HFFc6 (cell line): ENCODE measurements around the gene SLC27A5. TPM values are rescaled to one million over a fixed set of nuclear protein-coding genes. Genes with fewer than 3 reads are reported as not detected.

Experiments
- DNase-seq: peaks from one replicate; pipeline ENCODE4 v3.0.0-alpha.2; 2018
- H3K27ac Mint-ChIP-seq: 2 replicates; pipeline ENCODE4 v1.8.0; 2020; ENCODE audit warnings: mild to moderate bottlenecking, mixed read lengths
- H3K27me3 Mint-ChIP-seq: 2 replicates; pipeline ENCODE4 v1.8.0; 2021; ENCODE audit warnings: mild to moderate bottlenecking, moderate library complexity, mixed read lengths; ENCODE audit not compliant: insufficient read depth
- H3K36me3 Mint-ChIP-seq: 2 replicates; pipeline ENCODE4 v1.8.0; 2021; ENCODE audit warnings: low read depth, mixed read lengths
- H3K4me1 Mint-ChIP-seq: 2 replicates; pipeline ENCODE4 v1.8.0; 2020; ENCODE audit warnings: low read depth, mixed read lengths
- H3K4me3 Mint-ChIP-seq: 2 replicates; pipeline ENCODE4 v1.8.0; 2020; ENCODE audit warnings: mild to moderate bottlenecking, moderate library complexity, mixed read lengths
- H3K9me3 Mint-ChIP-seq: 2 replicates; pipeline ENCODE4 v1.8.0; 2020; ENCODE audit warnings: mild to moderate bottlenecking, mixed read lengths
- total RNA-seq, 6 experiments: library from RNA; stranded (reverse); fragmentation: NEBNext Ultra II Directional; extraction: Animal tissue kit (Norgen Biotek cat#: 25700); gene quantifications; 2 replicates in 1 of 6; 3 replicates in 5 of 6; pipeline ENCODE4 v1.2.3, GENCODE V29; 2021
- TF ChIP-seq, protein P1 (sequence below): fragments of 200-600 bp; sonication (generic); IDR thresholded peaks from 2 replicates; pipeline ENCODE4 v1.5.0; 2021; ENCODE audit warnings: antibody characterized with exemption, mild to moderate bottlenecking

SLC27A5 gene
- total RNA-seq, 6 experiments from 2014 or later = 2.0 to 5.7 (median 2.6) TPM

DNA sequence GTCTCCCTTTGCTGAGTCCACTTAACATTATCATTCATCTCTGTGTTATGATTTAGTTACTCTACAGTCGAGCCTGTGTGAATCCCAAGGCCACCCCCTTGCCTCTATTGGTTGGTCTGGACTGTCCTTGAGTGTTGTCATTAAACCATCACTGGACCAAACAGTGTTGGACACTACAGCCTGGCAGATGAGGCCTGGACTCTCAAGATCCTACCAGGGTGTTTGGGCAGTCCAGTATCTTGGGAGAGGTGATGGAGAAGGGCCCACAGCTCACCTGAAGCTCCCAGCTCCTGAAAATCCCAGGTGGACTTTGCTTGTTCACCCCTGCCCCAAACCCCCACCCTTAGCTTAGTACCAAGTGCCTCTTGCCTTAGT, 39.3 kb upstream of the SLC27A5 start:
- H3K9me3 Mint-ChIP-seq = no peaks in the 10 kb centered on the region
- no peak overlapping the region for H3K4me3 Mint-ChIP-seq
- H3K27me3 Mint-ChIP-seq = peaks cover 16% of the 10 kb centered on the region
- peaks cover 43% of the 10 kb centered on the region for H3K36me3 Mint-ChIP-seq
- H3K27ac Mint-ChIP-seq = no peak overlapping the region
- DNase-seq = no peak
- H3K4me1 Mint-ChIP-seq = peaks cover 46% of the 10 kb centered on the region
- TF ChIP-seq, protein P1, sequence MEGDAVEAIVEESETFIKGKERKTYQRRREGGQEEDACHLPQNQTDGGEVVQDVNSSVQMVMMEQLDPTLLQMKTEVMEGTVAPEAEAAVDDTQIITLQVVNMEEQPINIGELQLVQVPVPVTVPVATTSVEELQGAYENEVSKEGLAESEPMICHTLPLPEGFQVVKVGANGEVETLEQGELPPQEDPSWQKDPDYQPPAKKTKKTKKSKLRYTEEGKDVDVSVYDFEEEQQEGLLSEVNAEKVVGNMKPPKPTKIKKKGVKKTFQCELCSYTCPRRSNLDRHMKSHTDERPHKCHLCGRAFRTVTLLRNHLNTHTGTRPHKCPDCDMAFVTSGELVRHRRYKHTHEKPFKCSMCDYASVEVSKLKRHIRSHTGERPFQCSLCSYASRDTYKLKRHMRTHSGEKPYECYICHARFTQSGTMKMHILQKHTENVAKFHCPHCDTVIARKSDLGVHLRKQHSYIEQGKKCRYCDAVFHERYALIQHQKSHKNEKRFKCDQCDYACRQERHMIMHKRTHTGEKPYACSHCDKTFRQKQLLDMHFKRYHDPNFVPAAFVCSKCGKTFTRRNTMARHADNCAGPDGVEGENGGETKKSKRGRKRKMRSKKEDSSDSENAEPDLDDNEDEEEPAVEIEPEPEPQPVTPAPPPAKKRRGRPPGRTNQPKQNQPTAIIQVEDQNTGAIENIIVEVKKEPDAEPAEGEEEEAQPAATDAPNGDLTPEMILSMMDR = no peak

DNA sequence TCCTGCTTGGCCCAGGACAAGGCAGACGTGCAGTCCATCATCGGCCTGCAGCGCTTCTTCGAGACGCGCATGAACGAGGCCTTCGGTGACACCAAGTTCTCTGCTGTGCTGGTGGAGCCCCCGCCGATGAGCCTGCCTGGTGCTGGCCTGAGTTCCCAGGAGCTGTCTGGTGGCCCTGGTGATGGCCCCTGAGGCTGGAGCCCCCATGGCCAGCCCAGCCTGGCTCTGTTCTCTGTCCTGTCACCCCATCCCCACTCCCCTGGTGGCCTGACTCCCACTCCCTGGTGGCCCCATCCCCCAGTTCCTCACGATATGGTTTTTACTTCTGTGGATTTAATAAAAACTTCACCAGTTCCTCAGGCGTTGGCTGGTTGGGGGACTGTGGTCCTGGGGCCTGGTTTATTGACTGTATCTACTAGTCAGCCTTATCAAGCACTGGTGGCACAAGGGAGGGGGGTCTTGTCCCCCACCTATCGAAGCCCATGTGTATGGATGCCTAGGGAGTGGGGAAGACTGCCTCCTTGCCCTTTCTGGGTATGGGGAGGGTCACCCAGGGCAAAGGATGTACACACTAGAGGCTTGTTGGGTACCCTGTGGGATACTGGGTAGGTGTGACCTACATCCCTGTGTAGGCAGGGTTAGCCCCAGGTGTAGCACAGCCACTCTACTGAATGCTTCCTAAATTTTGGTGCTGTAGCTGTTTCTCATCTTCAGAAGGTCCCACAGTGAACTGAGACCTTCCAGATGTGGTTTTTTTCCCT, 38.8 kb upstream of the SLC27A5 start:
- H3K4me3 Mint-ChIP-seq = no peak overlapping the region
- no peaks in the 10 kb centered on the region for H3K9me3 Mint-ChIP-seq
- H3K36me3 Mint-ChIP-seq = peaks cover 47% of the 10 kb centered on the region
- TF ChIP-seq, protein P1 = no peak
- DNase-seq = no peak
- peaks cover 16% of the 10 kb centered on the region for H3K27me3 Mint-ChIP-seq
- H3K27ac Mint-ChIP-seq = no peak overlapping the region
- H3K4me1 Mint-ChIP-seq = peaks cover 50% of the 10 kb centered on the region

DNA sequence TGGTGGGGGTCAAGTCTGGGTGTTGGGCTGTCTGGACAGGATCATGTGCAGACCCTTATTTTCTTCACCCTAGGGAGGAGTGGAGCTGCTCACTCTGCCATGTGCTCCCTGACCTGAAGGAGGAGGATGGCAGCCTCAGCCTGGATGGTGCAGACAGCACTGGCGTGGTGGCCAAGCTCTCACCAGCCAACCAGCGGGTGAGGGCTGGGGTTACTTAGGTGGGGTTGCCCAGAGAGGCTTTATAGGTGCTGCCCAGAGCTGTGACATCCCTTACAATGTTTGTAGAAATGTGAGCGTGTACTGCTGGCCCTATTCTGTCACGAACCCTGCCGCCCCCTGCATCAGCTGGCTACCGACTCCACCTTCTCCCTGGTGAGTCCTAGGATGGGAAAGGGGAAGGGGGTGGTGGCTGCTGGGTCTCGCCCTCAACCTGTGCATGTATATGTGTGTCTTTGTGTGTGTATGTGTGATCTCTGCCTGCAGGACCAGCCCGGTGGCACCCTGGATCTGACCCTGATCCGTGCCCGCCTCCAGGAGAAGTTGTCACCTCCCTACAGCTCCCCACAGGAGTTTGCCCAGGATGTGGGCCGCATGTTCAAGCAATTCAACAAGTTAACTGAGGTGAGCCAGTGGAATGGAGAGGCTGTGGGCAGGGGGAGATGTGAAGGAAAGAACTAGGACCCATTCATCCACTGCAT, 38.0 kb upstream of the SLC27A5 start:
- TF ChIP-seq, protein P1 = no peak
- Mint-ChIP-seq H3K27ac (no peak overlapping the region; the same call in 1 of the 2 replicates), H3K9me3 (no peaks in the 10 kb centered on the region), H3K36me3 (peaks cover 54% of the 10 kb centered on the region), H3K4me1 (peaks cover 44% of the 10 kb centered on the region), H3K4me3 (no peak overlapping the region), H3K27me3 (peaks cover 12% of the 10 kb centered on the region)
- no peak for DNase-seq

DNA sequence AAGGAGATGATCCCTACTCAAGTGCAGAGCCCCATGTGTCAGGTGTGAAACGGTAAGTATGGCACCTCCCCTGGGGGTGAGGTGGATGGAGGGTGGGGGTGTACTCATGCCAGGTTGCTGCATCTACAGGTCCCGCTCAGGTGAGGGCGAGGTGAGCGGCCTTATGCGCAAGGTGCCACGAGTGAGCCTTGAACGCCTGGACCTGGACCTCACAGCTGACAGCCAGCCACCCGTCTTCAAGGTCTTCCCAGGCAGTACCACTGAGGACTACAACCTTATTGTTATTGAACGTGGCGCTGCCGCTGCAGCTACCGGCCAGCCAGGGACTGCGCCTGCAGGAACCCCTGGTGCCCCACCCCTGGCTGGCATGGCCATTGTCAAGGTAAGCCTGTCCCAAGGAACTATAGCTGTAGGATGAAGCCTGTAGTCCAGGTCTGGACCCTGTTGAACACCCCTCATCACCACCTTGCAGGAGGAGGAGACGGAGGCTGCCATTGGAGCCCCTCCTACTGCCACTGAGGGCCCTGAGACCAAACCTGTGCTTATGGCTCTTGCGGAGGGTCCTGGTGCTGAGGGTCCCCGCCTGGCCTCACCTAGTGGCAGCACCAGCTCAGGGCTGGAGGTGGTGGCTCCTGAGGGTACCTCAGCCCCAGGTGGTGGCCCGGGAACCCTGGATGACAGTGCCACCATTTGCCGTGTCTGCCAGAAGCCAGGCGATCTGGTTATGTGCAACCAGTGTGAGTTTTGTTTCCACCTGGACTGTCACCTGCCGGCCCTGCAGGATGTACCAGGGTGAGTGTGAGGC, 37.3 kb upstream of the SLC27A5 start:
- H3K4me1 Mint-ChIP-seq = peaks cover 37% of the 10 kb centered on the region
- H3K27me3 Mint-ChIP-seq = peaks cover 9% of the 10 kb centered on the region
- H3K27ac Mint-ChIP-seq = no peak overlapping the region; the same call in 1 of the 2 replicates
- TF ChIP-seq, protein P1 = no peak
- H3K36me3 Mint-ChIP-seq = peaks cover 47% of the 10 kb centered on the region
- no peak for DNase-seq
- no peak overlapping the region for H3K4me3 Mint-ChIP-seq
- H3K9me3 Mint-ChIP-seq = no peaks in the 10 kb centered on the region
